Measurements from ENCODE around the gene ARL13B.
"Not testable (repeated sequence)": the region's sequence is repeated elsewhere in the genome, so short reads cannot be mapped to it uniquely, and the experiment has no call there.

Gene ARL13B

DNA sequence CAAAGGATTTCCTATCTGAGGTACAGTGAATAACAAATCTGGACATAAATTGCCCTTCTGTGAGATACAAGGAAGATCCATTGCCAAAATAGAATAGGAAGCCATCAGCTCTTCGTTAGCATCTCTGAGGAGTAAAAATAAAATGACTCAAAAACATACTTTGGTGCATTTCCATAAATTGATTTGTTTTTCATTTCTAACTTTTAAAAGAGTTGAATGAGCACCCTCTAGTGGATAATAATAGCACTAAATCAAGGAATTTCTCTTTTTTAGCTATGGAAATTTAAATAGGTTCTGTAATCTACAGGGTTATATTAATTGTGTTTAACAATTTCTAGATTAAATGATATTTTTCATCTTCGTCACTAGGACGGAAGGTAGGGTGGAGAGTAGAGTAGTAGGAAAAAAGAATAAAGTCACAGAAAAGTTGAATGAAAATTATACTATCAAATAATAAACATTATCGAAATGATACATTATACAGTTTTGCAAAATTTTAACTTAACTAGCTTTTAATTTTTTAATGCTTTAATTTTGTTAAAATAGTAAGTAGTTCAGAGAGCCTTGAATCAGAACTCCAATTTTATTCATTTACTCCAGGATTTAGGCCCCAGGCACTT, 89.3 kb downstream of the ARL13B start:
- H3K36me3 ChIP-seq, result no peaks in the 10 kb centered on the region

DNA sequence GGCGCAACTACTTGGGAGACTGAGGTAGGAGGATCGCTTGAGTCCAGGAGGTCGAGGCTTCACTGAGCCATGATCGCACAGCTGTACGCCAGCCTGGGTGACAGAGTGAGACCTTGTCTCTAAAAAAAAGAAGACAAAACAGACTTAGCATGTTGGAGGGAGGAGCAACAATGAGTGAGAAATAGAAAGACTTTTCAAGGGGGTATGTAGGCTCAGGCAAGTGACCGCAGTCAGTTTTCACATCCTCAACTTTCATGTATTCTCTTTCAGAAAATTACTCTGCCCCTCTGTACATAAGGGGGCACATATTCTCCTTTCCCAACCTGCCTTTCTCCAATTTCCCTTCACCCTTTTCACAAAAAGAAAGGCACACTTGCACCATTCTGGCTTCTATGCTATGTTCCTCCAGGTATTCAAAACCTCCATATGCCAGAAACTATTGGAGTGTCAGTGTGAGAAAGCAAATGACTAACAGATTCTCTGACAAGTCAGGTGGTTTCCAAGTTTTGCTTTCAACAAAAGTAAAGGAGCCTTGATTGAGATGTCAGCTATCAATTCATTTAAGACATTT, 90.5 kb downstream of the ARL13B start:
- no peak for DNase-seq

More for the DNA sequence above, 89.3 kb downstream of the ARL13B start:
- H3K9me3 ChIP-seq, result no peaks in the 10 kb centered on the region; the same call in 1 of the 2 replicates
- H3K4me1 ChIP-seq, result peaks cover 7% of the 10 kb centered on the region; the same call in 1 of the 2 replicates
- DNase-seq, result no peak
- H3K4me3 ChIP-seq (ENCODE audit: low read depth, low read length), result no peak overlapping the region
- no peaks in the 10 kb centered on the region for H3K27me3 ChIP-seq
- TF ChIP-seq, protein P1, sequence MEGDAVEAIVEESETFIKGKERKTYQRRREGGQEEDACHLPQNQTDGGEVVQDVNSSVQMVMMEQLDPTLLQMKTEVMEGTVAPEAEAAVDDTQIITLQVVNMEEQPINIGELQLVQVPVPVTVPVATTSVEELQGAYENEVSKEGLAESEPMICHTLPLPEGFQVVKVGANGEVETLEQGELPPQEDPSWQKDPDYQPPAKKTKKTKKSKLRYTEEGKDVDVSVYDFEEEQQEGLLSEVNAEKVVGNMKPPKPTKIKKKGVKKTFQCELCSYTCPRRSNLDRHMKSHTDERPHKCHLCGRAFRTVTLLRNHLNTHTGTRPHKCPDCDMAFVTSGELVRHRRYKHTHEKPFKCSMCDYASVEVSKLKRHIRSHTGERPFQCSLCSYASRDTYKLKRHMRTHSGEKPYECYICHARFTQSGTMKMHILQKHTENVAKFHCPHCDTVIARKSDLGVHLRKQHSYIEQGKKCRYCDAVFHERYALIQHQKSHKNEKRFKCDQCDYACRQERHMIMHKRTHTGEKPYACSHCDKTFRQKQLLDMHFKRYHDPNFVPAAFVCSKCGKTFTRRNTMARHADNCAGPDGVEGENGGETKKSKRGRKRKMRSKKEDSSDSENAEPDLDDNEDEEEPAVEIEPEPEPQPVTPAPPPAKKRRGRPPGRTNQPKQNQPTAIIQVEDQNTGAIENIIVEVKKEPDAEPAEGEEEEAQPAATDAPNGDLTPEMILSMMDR (IDR thresholded peaks at IDR 0.05; ENCODE audit: low read depth, low read length), result peak; percentile 41

DNA sequence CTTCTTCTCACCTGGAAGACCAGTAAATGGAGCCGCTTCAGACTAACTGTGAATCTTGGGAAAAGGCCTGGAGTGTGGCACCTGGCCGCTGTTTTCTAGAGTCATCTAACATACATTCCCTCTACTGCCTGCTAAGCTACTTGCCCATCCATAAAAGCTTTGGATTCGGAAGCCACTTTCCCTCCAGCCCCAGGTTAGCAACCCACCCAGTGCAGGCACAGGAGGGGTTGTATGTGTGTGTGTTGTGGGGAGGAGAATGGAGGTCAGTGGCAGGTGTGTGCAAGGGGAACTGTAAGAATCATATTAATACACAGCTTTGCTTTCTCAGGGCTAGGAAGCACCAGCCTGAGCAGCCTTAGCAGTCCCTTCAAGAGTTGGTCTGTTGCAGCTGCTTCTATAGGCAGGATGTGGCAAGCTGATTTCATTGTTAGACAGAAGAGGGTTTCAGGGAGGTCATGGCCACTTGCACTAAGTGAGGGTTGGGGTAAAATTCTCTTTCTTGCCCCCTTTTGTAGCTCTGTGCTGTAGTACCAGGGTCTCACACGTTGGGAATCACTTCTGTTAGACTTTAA, 91.8 kb downstream of the ARL13B start:
- Histone ChIP-seq H3K4me3 (ENCODE audit: low read depth, low read length) (no peak overlapping the region), H3K4me1 (peaks cover 7% of the 10 kb centered on the region; the same call in 1 of the 2 replicates), H3K27me3 (no peaks in the 10 kb centered on the region), H3K9me3 (no peaks in the 10 kb centered on the region; the same call in 1 of the 2 replicates), H3K36me3 (no peaks in the 10 kb centered on the region)
- DNase-seq, result no peak
- TF ChIP-seq, protein P1 (IDR thresholded peaks at IDR 0.05; ENCODE audit: low read depth, low read length), result no peak

More for the DNA sequence above, 90.5 kb downstream of the ARL13B start:
- H3K4me1 ChIP-seq, result peaks cover 7% of the 10 kb centered on the region; the same call in 1 of the 2 replicates
- no peak overlapping the region for H3K4me3 ChIP-seq (ENCODE audit: low read depth, low read length)
- TF ChIP-seq, protein P1 (IDR thresholded peaks at IDR 0.05; ENCODE audit: low read depth, low read length), result no peak
- no peaks in the 10 kb centered on the region for H3K27me3 ChIP-seq
- no peaks in the 10 kb centered on the region; the same call in 1 of the 2 replicates for H3K9me3 ChIP-seq
- H3K36me3 ChIP-seq, result no peaks in the 10 kb centered on the region

DNA sequence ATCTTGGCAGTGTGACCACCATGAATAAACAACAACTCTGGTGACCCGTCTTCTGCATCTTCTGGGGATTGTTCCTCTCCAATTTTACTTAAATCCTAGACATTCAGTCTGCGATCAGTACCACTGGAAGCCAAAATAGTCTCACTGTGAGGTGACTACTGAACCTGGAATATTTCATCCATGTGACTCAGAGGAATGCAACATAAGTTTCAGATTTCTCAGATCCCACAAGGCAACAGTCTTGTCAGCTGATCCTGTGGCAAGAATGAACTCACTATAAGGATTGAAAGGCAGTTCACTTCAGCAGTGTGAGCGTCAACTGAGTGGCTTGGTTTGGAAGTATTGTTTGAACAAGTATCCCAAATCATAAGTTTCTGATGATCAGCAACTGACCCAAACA, 96.1 kb downstream of the ARL13B start:
- DNase-seq, result no peak
- TF ChIP-seq, protein P1 (IDR thresholded peaks at IDR 0.05; ENCODE audit: low read depth, low read length), result no peak
- no peak overlapping the region for H3K4me3 ChIP-seq (ENCODE audit: low read depth, low read length)

DNA sequence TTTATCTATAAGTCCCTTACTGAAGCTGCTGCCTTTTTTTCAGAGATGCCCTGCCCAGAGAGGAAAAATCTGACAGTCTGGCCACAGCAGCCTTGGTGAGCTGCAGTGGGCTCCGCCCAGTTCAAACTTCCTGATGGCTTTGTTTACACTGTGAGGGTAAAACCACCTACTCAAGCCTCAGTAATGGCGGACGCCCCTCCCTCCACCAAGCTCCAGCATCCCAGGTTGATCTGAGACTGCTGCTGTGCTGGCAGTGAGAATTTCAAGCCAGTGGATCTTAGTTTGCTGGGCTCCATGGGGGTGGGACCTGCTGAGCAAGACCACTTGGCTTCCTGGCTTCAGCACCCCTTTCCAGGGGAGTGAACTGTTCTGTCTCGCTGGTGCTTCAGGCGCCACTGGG, 100.6 kb downstream of the ARL13B start:
- not testable (repeated sequence) for H3K27me3 ChIP-seq; H3K4me3 ChIP-seq (ENCODE audit: low read depth, low read length); DNase-seq; H3K4me1 ChIP-seq; H3K9me3 ChIP-seq; H3K36me3 ChIP-seq

More for the DNA sequence above, 96.1 kb downstream of the ARL13B start:
- Histone ChIP-seq H3K27me3 (no peaks in the 10 kb centered on the region), H3K9me3 (no peaks in the 10 kb centered on the region; the same call in 1 of the 2 replicates), H3K36me3 (peaks cover 3% of the 10 kb centered on the region; the same call in 1 of the 2 replicates), H3K4me1 (no peaks in the 10 kb centered on the region)

DNA sequence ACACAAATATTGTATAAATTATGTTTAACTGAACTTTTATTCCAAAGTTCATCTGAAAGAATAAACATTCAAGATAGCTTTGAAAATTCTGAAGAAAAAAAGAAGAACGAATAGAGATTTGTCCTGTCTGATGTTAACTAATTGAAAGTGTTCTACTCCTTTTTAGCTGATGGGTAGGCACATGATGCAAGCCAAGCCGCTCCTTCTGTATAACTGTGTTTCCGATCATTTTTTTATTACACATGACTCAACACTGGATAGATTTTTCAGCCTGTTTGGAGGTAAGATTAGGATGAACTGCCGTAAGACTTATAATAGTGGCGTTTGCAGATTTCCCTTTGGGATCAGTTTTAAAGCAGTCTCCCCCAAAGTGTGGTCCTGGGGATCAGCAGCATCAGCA, 101.9 kb downstream of the ARL13B start:
- Histone ChIP-seq H3K4me3 (ENCODE audit: low read depth, low read length) (no peak overlapping the region), H3K4me1 (peaks cover 3% of the 10 kb centered on the region; the same call in 1 of the 2 replicates), H3K36me3 (peaks cover 3% of the 10 kb centered on the region), H3K9me3 (no peaks in the 10 kb centered on the region), H3K27me3 (no peaks in the 10 kb centered on the region)
- no peak for DNase-seq
- TF ChIP-seq, protein P1 (IDR thresholded peaks at IDR 0.05; ENCODE audit: low read depth, low read length), result no peak

Measured in BE2C (cell line).